Ascending aorta (tissue), 2 donors: ENCODE measurements around the gene MRPS5. TPM values are rescaled to one million over a fixed set of nuclear protein-coding genes. Genes with fewer than 3 reads are reported as not detected.

Experiments used
- DNase-seq, 2 donors: peaks; one replicate each; pipeline ENCODE4 v3.0.0-alpha.2; 2019; ENCODE audit warnings: low spot score in 2 of 2
- H3K27ac ChIP-seq, 2 donors: fragments of 200-600 bp; sonication (generic); one replicate each; pipeline ENCODE4 v1.5.1; 2016 to 2017; ENCODE audit warnings: mild to moderate bottlenecking in 1 of 2
- H3K27me3 ChIP-seq: fragments of 200-600 bp; sonication (generic); one replicate; pipeline ENCODE4 v1.5.1; 2017
- H3K36me3 ChIP-seq, 2 donors: fragments of 200-600 bp; sonication (generic); one replicate each; pipeline ENCODE4 v1.5.1; 2016
- H3K4me1 ChIP-seq, 2 donors: fragments of 200-600 bp; sonication (generic); one replicate each; pipeline ENCODE4 v1.5.1; 2016 to 2017; ENCODE audit warnings: mild to moderate bottlenecking in 1 of 2
- H3K4me3 ChIP-seq, 2 donors: fragments of 200-600 bp; sonication (generic); one replicate each; pipeline ENCODE4 v1.5.1; 2016 to 2017; ENCODE audit warnings: mild to moderate bottlenecking in 1 of 2
- H3K9me3 ChIP-seq, 2 donors: fragments of 200-600 bp; sonication (generic); one replicate each; pipeline ENCODE4 v1.5.1; 2016
- CTCF ChIP-seq, 3 experiments: fragments of 200-600 bp in 2 of 3; fragments of 450-650 bp in 1 of 3; sonication (generic) in 2 of 3; IDR thresholded peaks; one replicate each; pipeline ENCODE4 v1.5.1; 2016 to 2019; ENCODE audit warnings: antibody characterized with exemption in 3 of 3, mild to moderate bottlenecking in 1 of 3, moderate library complexity in 1 of 3
- intact Hi-C: fragments of 100-400 bp; cut with DNase I; formaldehyde crosslinking; loops from one replicate; pipeline ENCODE4 v1.15.1; 2023
- total RNA-seq: library from RNA; depleted of rRNA; stranded (reverse); fragments of >200 nt; gene quantifications from one replicate; pipeline ENCODE4 v1.1.0, GENCODE V29; 2016

MRPS5 gene
- total RNA-seq, 1 donor from 2014 or later = 30.1 TPM

DNA sequence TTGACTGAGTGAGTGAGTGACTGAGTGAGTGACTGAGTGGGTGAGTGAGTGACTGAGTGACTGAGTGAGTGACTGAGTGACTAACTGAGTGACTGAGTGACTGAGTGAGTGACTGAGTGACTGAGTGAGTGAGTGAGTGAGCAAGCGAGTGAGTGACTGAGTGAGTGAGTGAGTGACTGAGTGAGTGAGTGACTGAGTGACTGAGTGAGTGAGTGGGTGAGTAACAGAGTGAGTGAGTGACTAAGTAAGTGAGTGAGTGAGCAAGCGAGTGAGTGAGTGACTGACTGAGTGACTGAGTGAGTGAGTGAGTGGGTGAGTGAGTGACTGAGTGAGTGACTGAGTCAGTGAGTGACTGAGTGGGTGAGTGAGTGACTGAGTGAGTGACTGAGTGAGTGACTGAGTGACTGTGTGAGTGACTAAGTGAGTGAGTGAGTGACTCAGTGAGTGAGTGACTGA lies 84.2 kb downstream of the MRPS5 start:
- H3K4me3 ChIP-seq = no peak overlapping the region
- no peaks in the 10 kb centered on the region for H3K36me3 ChIP-seq

GRCh38 chr2:95036596-95037383 lies 84.8 kb downstream of the MRPS5 start:
- DNase-seq = no peak
- intact Hi-C loops = no loop called here
- H3K4me1 ChIP-seq = no peaks in the 10 kb centered on the region
- H3K9me3 ChIP-seq = no peaks in the 10 kb centered on the region
- H3K27ac ChIP-seq = no peak overlapping the region
- no peak for TF ChIP-seq CTCF (IDR thresholded peaks at IDR 0.05)
- H3K27me3 ChIP-seq = no peaks in the 10 kb centered on the region
- H3K4me3 ChIP-seq = no peak overlapping the region
- H3K36me3 ChIP-seq = no peaks in the 10 kb centered on the region

More for the DNA sequence above, 84.2 kb downstream of the MRPS5 start:
- no peaks in the 10 kb centered on the region for H3K4me1 ChIP-seq
- H3K9me3 ChIP-seq = no peaks in the 10 kb centered on the region
- no peak for DNase-seq
- TF ChIP-seq CTCF (IDR thresholded peaks at IDR 0.05) = no peak
- H3K27ac ChIP-seq = no peak overlapping the region
- H3K27me3 ChIP-seq = no peaks in the 10 kb centered on the region
- intact Hi-C loops = no loop called here

Other genes with a start within 250 kb of the MRPS5 start
- not detected for gene MAL, start 96.1 kb downstream of the MRPS5 start, total RNA-seq
- 10.7 TPM for gene ZNF514, start 38.0 kb upstream of the MRPS5 start, total RNA-seq
- 0.75 TPM for gene ZNF2, start 44.0 kb upstream of the MRPS5 start, total RNA-seq
- 1.4 TPM for gene ZNF892, start 85.7 kb upstream of the MRPS5 start, total RNA-seq
- not detected for gene PROM2, start 152.6 kb upstream of the MRPS5 start, total RNA-seq
- gene KCNIP3, start 175.5 kb upstream of the MRPS5 start, total RNA-seq = 5.2 TPM